C4-2B (cell line): ENCODE data around the gene PAQR9.
"Not testable (repeated sequence)": the region's sequence is repeated elsewhere in the genome, so short reads cannot be mapped to it uniquely, and the experiment has no call there.

ENCODE experiments used
- CTCF ChIP-seq: fragments of 450-650 bp; conservative IDR thresholded peaks from 2 replicates; pipeline ENCODE4 v1.5.1; 2017; ENCODE audit warnings: mild to moderate bottlenecking
- ZFX ChIP-seq: fragments of 450-650 bp; IDR thresholded peaks from 2 replicates; pipeline ENCODE4 v1.6.1; 2017

DNA sequence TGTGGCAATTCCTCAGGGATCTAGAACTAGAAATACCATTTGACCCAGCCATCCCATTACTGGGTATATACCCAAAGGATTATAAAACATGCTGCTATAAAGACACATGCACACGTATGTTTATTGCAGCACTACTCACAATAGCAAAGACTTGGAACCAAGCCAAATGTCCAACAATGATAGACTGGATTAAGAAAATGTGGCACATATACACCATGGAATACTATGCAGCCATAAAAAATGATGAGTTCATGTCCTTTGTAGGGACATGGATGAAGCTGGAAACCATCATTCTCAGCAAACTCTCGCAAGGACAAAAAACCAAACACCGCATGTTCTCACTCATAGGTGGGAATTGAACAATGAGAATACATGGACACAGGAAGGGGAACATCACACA, 25.4 kb upstream of the PAQR9 start:
- TF ChIP-seq CTCF, ZFX: not testable (repeated sequence)
